Neuronal stem cell (in vitro differentiated cells): ENCODE results near the gene TNIK.

Experiments
- DNase-seq: peaks from one replicate; pipeline ENCODE4 v3.0.0-alpha.2; 2013; ENCODE audit warnings: low spot score
- H2AFZ ChIP-seq: one replicate; pipeline ENCODE4 v1.6.1; 2013; ENCODE audit warnings: mild to moderate bottlenecking, low read length, inconsistent platforms
- H2AK5ac ChIP-seq: 2 replicates; pipeline ENCODE4 v1.6.1; 2013; ENCODE audit warnings: low read depth, mild to moderate bottlenecking, inconsistent platforms, low read length, moderate library complexity, mixed read lengths
- H2BK120ac ChIP-seq: 2 replicates; pipeline ENCODE4 v1.6.1; 2013; ENCODE audit warnings: low read depth, mild to moderate bottlenecking, inconsistent platforms, low read length, moderate library complexity, mixed read lengths
- H2BK12ac ChIP-seq: one replicate; pipeline ENCODE4 v1.6.1; 2013; ENCODE audit warnings: low read length, inconsistent platforms
- H2BK15ac ChIP-seq: 2 replicates; pipeline ENCODE4 v1.6.1; 2013; ENCODE audit warnings: mild to moderate bottlenecking, low read length, inconsistent platforms, mixed read lengths
- H2BK5ac ChIP-seq: one replicate; pipeline ENCODE4 v1.6.1; 2013; ENCODE audit warnings: inconsistent platforms, mild to moderate bottlenecking, low read length, moderate library complexity
- H3K14ac ChIP-seq: one replicate; pipeline ENCODE4 v1.6.1; 2013; ENCODE audit warnings: low read length, inconsistent platforms
- H3K18ac ChIP-seq: 2 replicates; pipeline ENCODE4 v1.6.1; 2013; ENCODE audit warnings: low read length, inconsistent platforms
- H3K23ac ChIP-seq: 2 replicates; pipeline ENCODE4 v1.6.1; 2013; ENCODE audit warnings: low read depth, mild to moderate bottlenecking, mixed read lengths, low read length, inconsistent platforms; ENCODE audit not compliant: poor library complexity
- H3K27ac ChIP-seq: replicated peaks from 3 replicates; pipeline ENCODE4 v1.5.1; 2013; ENCODE audit warnings: low read length, inconsistent platforms
- H3K27me3 ChIP-seq, 3 experiments: 2 replicates each; pipeline ENCODE4 v1.6.1; 2013; ENCODE audit warnings: low read length in 3 of 3, mild to moderate bottlenecking in 2 of 3, inconsistent platforms in 1 of 3, low read depth in 1 of 3, mixed read lengths in 1 of 3, moderate library complexity in 1 of 3; ENCODE audit not compliant: control insufficient read depth in 3 of 3, insufficient read depth in 3 of 3
- H3K36me3 ChIP-seq, 2 donors: replicated peaks in 1 of 2; 2 replicates each; pipeline ENCODE4 v1.6.1; 2013; ENCODE audit warnings: low read length in 2 of 2; ENCODE audit not compliant: control insufficient read depth in 2 of 2, insufficient read depth in 2 of 2
- H3K4ac ChIP-seq: 2 replicates; pipeline ENCODE4 v1.6.1; 2013; ENCODE audit warnings: inconsistent platforms, mild to moderate bottlenecking, low read length, moderate library complexity
- H3K4me1 ChIP-seq, 2 donors: 1 replicate in 1 of 2; 2 replicates in 1 of 2; pipeline ENCODE4 v1.6.1; 2013; ENCODE audit warnings: low read length in 2 of 2, low read depth in 1 of 2; ENCODE audit not compliant: control insufficient read depth in 2 of 2, insufficient read depth in 1 of 2
- H3K4me2 ChIP-seq: one replicate; pipeline ENCODE4 v1.6.1; 2013; ENCODE audit warnings: mild to moderate bottlenecking, low read length, inconsistent platforms; ENCODE audit not compliant: insufficient read depth, poor library complexity, severe bottlenecking
- H3K4me3 ChIP-seq, 2 donors: 2 replicates each; pipeline ENCODE4 v1.5.1; 2013; ENCODE audit warnings: low read length in 2 of 2, mild to moderate bottlenecking in 2 of 2, inconsistent platforms in 1 of 2, moderate library complexity in 1 of 2
- H3K79me1 ChIP-seq: one replicate; pipeline ENCODE4 v1.6.1; 2013; ENCODE audit warnings: low read depth, mild to moderate bottlenecking, inconsistent platforms, low read length, moderate library complexity
- H3K9ac ChIP-seq: one replicate; pipeline ENCODE4 v1.6.1; 2013; ENCODE audit warnings: mild to moderate bottlenecking, low read depth, low read length, inconsistent platforms; ENCODE audit not compliant: poor library complexity
- H3K9me3 ChIP-seq, 2 donors: replicated peaks in 1 of 2; 2 replicates each; pipeline versions ENCODE3 to v1.6.1; 2013; ENCODE audit warnings: low read length in 2 of 2, mild to moderate bottlenecking in 2 of 2, inconsistent platforms in 1 of 2, low read depth in 1 of 2, mixed read lengths in 1 of 2, moderate library complexity in 1 of 2; ENCODE audit not compliant: control insufficient read depth in 2 of 2, insufficient read depth in 1 of 2
- H4K8ac ChIP-seq: one replicate; pipeline ENCODE4 v1.6.1; 2013; ENCODE audit warnings: low read depth, mild to moderate bottlenecking, inconsistent platforms, low read length, moderate library complexity
- H4K91ac ChIP-seq: one replicate; pipeline ENCODE4 v1.6.1; 2013; ENCODE audit warnings: low read length, low read depth, mild to moderate bottlenecking, inconsistent platforms; ENCODE audit not compliant: poor library complexity
- WGBS, 2 donors: extraction: QIAGEN DNeasy Blood & Tissue Kit; methylation state at CpG; one replicate each; pipeline ENCODE4 v1.1.7; 2013; ENCODE audit warnings: missing lambda C conversion rate in 2 of 2, mixed read lengths in 1 of 2; ENCODE audit not compliant: insufficient read length in 2 of 2, insufficient replicate concordance in 1 of 2; ENCODE audit errors: extremely low coverage in 2 of 2; 5-methylcytosine and 5-hydroxymethylcytosine counted together

Gene TNIK

GRCh38 chr3:171396048-171396447 is 64.2 kb downstream of the TNIK start:
- Histone ChIP-seq H4K91ac (no peak overlapping the region), H4K8ac (no peak overlapping the region), H2BK12ac (no peak overlapping the region), H3K14ac (no peak overlapping the region), H2BK15ac (no peak overlapping the region), H3K4ac (no peak overlapping the region), H3K4me1 (peaks cover 12 to 27% of the 10 kb centered on the region in 2 donors), H2AK5ac (no peak overlapping the region), H3K4me2 (no peak overlapping the region), H3K36me3 (no peaks in the 10 kb centered on the region), H3K9me3 (peaks cover 0 to 9% of the 10 kb centered on the region in 2 donors), H2BK120ac (no peak overlapping the region), H3K18ac (no peak overlapping the region), H3K79me1 (no peaks in the 10 kb centered on the region), H3K9ac (no peak overlapping the region), H3K27ac (no peak overlapping the region), H3K27me3 (no peaks in the 10 kb centered on the region), H2BK5ac (no peak overlapping the region), H2AFZ (no peak overlapping the region), H3K23ac (no peak overlapping the region), H3K4me3 (no peak overlapping the region)
- no peak for DNase-seq
- no CpG with 5 or more reads among the region's 3 CpGs for WGBS, 2 donors

GRCh38 chr3:171393032-171393744 is 67.0 kb downstream of the TNIK start:
- no peak overlapping the region for H2BK120ac ChIP-seq
- H3K4me3 ChIP-seq: peak overlapping the region in 1 of 2 donors; percentile 21
- H3K79me1 ChIP-seq: no peaks in the 10 kb centered on the region
- no peak overlapping the region for H2AK5ac ChIP-seq
- H3K9me3 ChIP-seq: peaks cover 2 to 14% of the 10 kb centered on the region in 2 donors
- H2AFZ ChIP-seq: peak overlapping the region; percentile 69
- no peak for DNase-seq
- no peaks in the 10 kb centered on the region for H3K36me3 ChIP-seq
- no peak overlapping the region for H2BK5ac ChIP-seq
- peak overlapping the region; percentile 54 for H3K27ac ChIP-seq
- H4K91ac ChIP-seq: no peak overlapping the region
- no peak overlapping the region for H2BK12ac ChIP-seq
- H3K4me2 ChIP-seq: no peak overlapping the region
- no peak overlapping the region for H4K8ac ChIP-seq
- no peak overlapping the region for H3K23ac ChIP-seq
- H3K27me3 ChIP-seq: no peaks in the 10 kb centered on the region
- peaks cover 14 to 31% of the 10 kb centered on the region in 2 donors for H3K4me1 ChIP-seq
- H3K18ac ChIP-seq: no peak overlapping the region
- no peak overlapping the region for H2BK15ac ChIP-seq
- no peak overlapping the region for H3K4ac ChIP-seq
- no peak overlapping the region for H3K9ac ChIP-seq
- no peak overlapping the region for H3K14ac ChIP-seq
- WGBS, 2 donors: no CpG with 5 or more reads among the region's 7 CpGs

- H3K4me1 ChIP-seq: peaks cover 10 to 21% of the 10 kb centered on the region in 2 donors
- H2BK5ac ChIP-seq: no peak overlapping the region
- H3K4me3 ChIP-seq: no peak overlapping the region
- H3K23ac ChIP-seq: no peak overlapping the region
- H3K27ac ChIP-seq: no peak overlapping the region
- H3K9me3 ChIP-seq: peaks cover 2 to 14% of the 10 kb centered on the region in 2 donors
- H2BK120ac ChIP-seq: no peak overlapping the region
- H3K14ac ChIP-seq: no peak overlapping the region
- no peak overlapping the region for H2AFZ ChIP-seq
- no peaks in the 10 kb centered on the region for H3K79me1 ChIP-seq
- no peak for DNase-seq
- no peak overlapping the region for H3K9ac ChIP-seq
- H3K18ac ChIP-seq: no peak overlapping the region
- H3K36me3 ChIP-seq: no peaks in the 10 kb centered on the region
- no peaks in the 10 kb centered on the region for H3K27me3 ChIP-seq
- H2BK15ac ChIP-seq: no peak overlapping the region
- no peak overlapping the region for H4K91ac ChIP-seq
- H3K4ac ChIP-seq: no peak overlapping the region
- H2BK12ac ChIP-seq: no peak overlapping the region
- no peak overlapping the region for H3K4me2 ChIP-seq
- H4K8ac ChIP-seq: no peak overlapping the region
- H2AK5ac ChIP-seq: no peak overlapping the region
Observed at GRCh38 chr3:171391432-171391831, 68.8 kb downstream of the TNIK start.

DNA sequence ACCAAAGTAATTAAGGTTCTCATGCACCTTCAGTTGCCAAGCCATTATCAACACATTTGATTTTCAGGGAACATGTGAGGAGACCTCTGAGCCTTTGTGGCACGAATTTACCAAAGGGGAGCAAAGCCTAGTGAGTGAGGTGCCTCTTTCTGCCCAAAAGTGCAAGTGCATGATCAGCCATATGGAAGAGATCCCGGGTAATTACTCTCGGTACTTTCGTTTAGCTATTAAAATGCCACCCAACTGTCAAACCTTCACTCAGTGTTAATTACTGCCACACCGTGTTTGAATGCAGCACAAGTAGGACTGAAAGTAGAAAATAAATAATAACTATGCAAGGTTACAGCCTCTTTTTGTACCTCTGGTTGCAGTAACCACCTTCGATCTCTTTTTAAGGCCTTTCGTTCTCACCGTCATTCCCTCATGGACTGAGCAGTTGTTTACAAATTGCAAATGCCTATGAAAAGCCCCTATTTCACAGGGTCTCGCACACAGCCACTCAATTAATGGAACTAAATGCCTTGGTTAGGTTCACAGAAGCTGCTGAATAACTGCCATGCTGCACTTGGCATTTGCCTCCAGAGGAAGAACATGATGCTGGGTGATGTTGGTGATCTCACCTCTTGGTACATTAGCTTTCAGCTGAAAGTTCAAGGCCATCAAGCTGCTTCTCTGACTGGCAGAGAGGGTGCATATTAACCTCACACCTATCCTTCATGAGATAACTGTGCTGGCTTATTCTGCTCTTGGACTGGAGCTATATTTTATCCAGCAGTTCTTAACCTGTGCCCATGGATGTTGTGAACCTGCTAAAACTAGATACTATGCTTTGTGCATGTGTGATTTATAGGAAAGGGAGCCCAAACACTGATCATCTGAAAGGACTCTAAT is 69.9 kb downstream of the TNIK start:
- no peak overlapping the region for H3K27ac ChIP-seq
- H2BK15ac ChIP-seq: no peak overlapping the region
- no peak overlapping the region for H4K8ac ChIP-seq
- H2BK5ac ChIP-seq: no peak overlapping the region
- no peak overlapping the region for H3K23ac ChIP-seq
- no peak overlapping the region for H4K91ac ChIP-seq
- no peak overlapping the region for H3K4me2 ChIP-seq
- no peak overlapping the region for H3K9ac ChIP-seq
- H2AK5ac ChIP-seq: no peak overlapping the region
- no peaks in the 10 kb centered on the region for H3K36me3 ChIP-seq
- no peak overlapping the region for H3K18ac ChIP-seq
- H3K27me3 ChIP-seq: no peaks in the 10 kb centered on the region
- H3K4me3 ChIP-seq: no peak overlapping the region
- peaks cover 2 to 14% of the 10 kb centered on the region in 2 donors for H3K9me3 ChIP-seq
- no peak overlapping the region for H2BK120ac ChIP-seq
- no CpG with 5 or more reads among the region's 9 CpGs for WGBS, 2 donors
- no peak overlapping the region for H3K4ac ChIP-seq
- H2BK12ac ChIP-seq: no peak overlapping the region
- no peaks in the 10 kb centered on the region for H3K79me1 ChIP-seq
- H3K14ac ChIP-seq: no peak overlapping the region
- peaks cover 10 to 16% of the 10 kb centered on the region in 2 donors for H3K4me1 ChIP-seq
- no peak overlapping the region for H2AFZ ChIP-seq
- DNase-seq: no peak
